CD4-positive, alpha-beta T cell (primary cell): ENCODE data around the gene PPP1R1B. TPM values are rescaled to one million over a fixed set of nuclear protein-coding genes. Genes with fewer than 3 reads are reported as not detected.
A peak's percentile ranks its signal among the peaks of the same experiment; 100 is the strongest.

ENCODE experiments used
- ATAC-seq: fragments of 200-7000 bp; cut with Tn5 transposase; one replicate; pipeline ENCODE4 v1.10.0; 2022; ENCODE audit warnings: mild to moderate bottlenecking; ENCODE audit not compliant: poor library complexity
- CTCF ChIA-PET: fragments of 350-600 bp; sonication (Branson Sonifier 250); formaldehyde crosslinking; loops from one replicate; lab custom pipeline; 2021; ENCODE audit warnings: antibody characterized with exemption, inconsistent platforms; lab: Charles Lee
- POLR2A ChIA-PET: fragments of 350-600 bp; sonication (Branson Sonifier 250); formaldehyde crosslinking; loops from one replicate; lab custom pipeline; 2021; ENCODE audit warnings: antibody characterized with exemption, inconsistent platforms; lab: Charles Lee
- DNase-seq, 14 experiments: peaks; one replicate each; pipeline ENCODE4 v3.0.0-alpha.2; 2013 to 2020; ENCODE audit warnings: mixed read lengths in 2 of 14
- H3K27ac ChIP-seq, 2 donors: one replicate each; pipeline versions ENCODE4 v1.5.1 to v1.7.0; 2013; ENCODE audit warnings: low read length in 2 of 2, low read depth in 1 of 2, mild to moderate bottlenecking in 1 of 2
- H3K27me3 ChIP-seq, 2 experiments: 1 replicate in 1 of 2; 2 replicates in 1 of 2; pipeline versions ENCODE4 v1.6.1 to v1.7.0; 2013; ENCODE audit warnings: low read length in 2 of 2, control low read depth in 1 of 2, mild to moderate bottlenecking in 1 of 2, moderate library complexity in 1 of 2; ENCODE audit not compliant: insufficient read depth in 2 of 2, control insufficient read depth in 1 of 2
- H3K36me3 ChIP-seq: one replicate; pipeline ENCODE4 v1.6.1; 2013; ENCODE audit warnings: low read length, control low read depth; ENCODE audit not compliant: insufficient read depth
- H3K4me1 ChIP-seq: one replicate; pipeline ENCODE4 v1.6.1; 2013; ENCODE audit warnings: low read length, control low read depth; ENCODE audit not compliant: insufficient read depth
- H3K4me3 ChIP-seq: one replicate; pipeline ENCODE4 v1.5.1; 2013; ENCODE audit warnings: mild to moderate bottlenecking, low read length, moderate library complexity
- H3K9me3 ChIP-seq, 2 experiments: 1 replicate in 1 of 2; 2 replicates in 1 of 2; pipeline versions ENCODE4 v1.6.1 to v1.7.0; 2013; ENCODE audit warnings: low read length in 2 of 2, mild to moderate bottlenecking in 2 of 2, control low read depth in 1 of 2, moderate library complexity in 1 of 2; ENCODE audit not compliant: control insufficient read depth in 1 of 2, insufficient read depth in 1 of 2
- H3K27ac Mint-ChIP-seq: one replicate; pipeline ENCODE4 v1.8.0; 2020; ENCODE audit warnings: mixed read lengths
- H3K27me3 Mint-ChIP-seq: one replicate; pipeline ENCODE4 v1.8.0; 2021; ENCODE audit warnings: mixed read lengths
- H3K36me3 Mint-ChIP-seq: one replicate; pipeline ENCODE4 v1.8.0; 2021; ENCODE audit warnings: low read depth, mixed read lengths
- H3K4me1 Mint-ChIP-seq: one replicate; pipeline ENCODE4 v1.8.0; 2021; ENCODE audit warnings: low read depth, mixed read lengths
- H3K4me3 Mint-ChIP-seq: one replicate; pipeline ENCODE4 v1.8.0; 2020; ENCODE audit warnings: mild to moderate bottlenecking, mixed read lengths
- H3K9me3 Mint-ChIP-seq: one replicate; pipeline ENCODE4 v1.8.0; 2020; ENCODE audit warnings: mixed read lengths
- intact Hi-C, 2 experiments: fragments of 100-400 bp; cut with DNase I in 1 of 2; cut with micrococcal nuclease in 1 of 2; formaldehyde crosslinking; loops; one replicate each; pipeline versions ENCODE4 v1.15.1 to v1.9.0; 2023 to 2025; cut with DNase I, micrococcal nuclease
- total RNA-seq, 174 experiments: library from RNA in 2 of 174; stranded (reverse) in 2 of 174; gene quantifications; one replicate each; pipeline ENCODE4 v1.2.3 and lab custom pipeline; 2021 to 2026
- TF ChIP-seq, protein P1 (sequence below): fragments of 200-600 bp; IDR thresholded peaks from one replicate; pipeline ENCODE4 v1.8.0; 2022; ENCODE audit warnings: antibody characterized with exemption, mild to moderate bottlenecking

PPP1R1B gene
- total RNA-seq, 2 experiments from 2014 or later, result 0.25 TPM; not detected in 1

- ChIA-PET POLR2A (no interaction called here), CTCF (no interaction called here)
- Histone ChIP-seq H3K4me3 (no peak overlapping the region), H3K27me3 (no peaks in the 10 kb centered on the region), H3K27ac (no peak overlapping the region), H3K4me1 (peaks cover 34% of the 10 kb centered on the region), H3K9me3 (no peaks in the 10 kb centered on the region), H3K36me3 (peaks cover 22% of the 10 kb centered on the region)
- no peak for DNase-seq
- H3K9me3 Mint-ChIP-seq, result no peaks in the 10 kb centered on the region
- ATAC-seq, result no peak
- peak overlapping the region; percentile 25 for H3K4me3 Mint-ChIP-seq
- no peak overlapping the region for H3K27ac Mint-ChIP-seq
- H3K27me3 Mint-ChIP-seq, result no peaks in the 10 kb centered on the region
- TF ChIP-seq, protein P1, sequence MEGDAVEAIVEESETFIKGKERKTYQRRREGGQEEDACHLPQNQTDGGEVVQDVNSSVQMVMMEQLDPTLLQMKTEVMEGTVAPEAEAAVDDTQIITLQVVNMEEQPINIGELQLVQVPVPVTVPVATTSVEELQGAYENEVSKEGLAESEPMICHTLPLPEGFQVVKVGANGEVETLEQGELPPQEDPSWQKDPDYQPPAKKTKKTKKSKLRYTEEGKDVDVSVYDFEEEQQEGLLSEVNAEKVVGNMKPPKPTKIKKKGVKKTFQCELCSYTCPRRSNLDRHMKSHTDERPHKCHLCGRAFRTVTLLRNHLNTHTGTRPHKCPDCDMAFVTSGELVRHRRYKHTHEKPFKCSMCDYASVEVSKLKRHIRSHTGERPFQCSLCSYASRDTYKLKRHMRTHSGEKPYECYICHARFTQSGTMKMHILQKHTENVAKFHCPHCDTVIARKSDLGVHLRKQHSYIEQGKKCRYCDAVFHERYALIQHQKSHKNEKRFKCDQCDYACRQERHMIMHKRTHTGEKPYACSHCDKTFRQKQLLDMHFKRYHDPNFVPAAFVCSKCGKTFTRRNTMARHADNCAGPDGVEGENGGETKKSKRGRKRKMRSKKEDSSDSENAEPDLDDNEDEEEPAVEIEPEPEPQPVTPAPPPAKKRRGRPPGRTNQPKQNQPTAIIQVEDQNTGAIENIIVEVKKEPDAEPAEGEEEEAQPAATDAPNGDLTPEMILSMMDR, result no peak
- peaks cover 72% of the 10 kb centered on the region for H3K36me3 Mint-ChIP-seq
- intact Hi-C loops, result loop anchor here in 1 of 2 experiments (5.0 kb wide), 1 partner anchor 47 kb away; the partner anchor contains the start of gene STARD3
- H3K4me1 Mint-ChIP-seq, result peaks cover 43% of the 10 kb centered on the region
Observed at GRCh38 chr17:39684369-39685192, 57.8 kb downstream of the PPP1R1B start.

Other genes with a start within 250 kb of the PPP1R1B start
- gene FBXL20, start 225.3 kb upstream of the PPP1R1B start, total RNA-seq, result 10 to 100 TPM; 16.7 to 17.1 TPM
- gene MED1, start 175.7 kb upstream of the PPP1R1B start, total RNA-seq, result 10 to 100 TPM; 24.7 to 28.7 TPM
- 100 to 1,000 TPM in 1 of 2 experiments, 10 to 100 TPM in 1; 99.6 to 108 TPM for gene CDK12, start 165.5 kb upstream of the PPP1R1B start, total RNA-seq
- not detected for gene NEUROD2, start 19.0 kb upstream of the PPP1R1B start, total RNA-seq
- 10 to 100 TPM; 96.5 to 99.9 TPM for gene STARD3, start 10.2 kb downstream of the PPP1R1B start, total RNA-seq
- 1 to 10 TPM; 6.4 TPM for gene TCAP, start 38.4 kb downstream of the PPP1R1B start, total RNA-seq
- under 1 TPM in 1 of 2 experiments, not detected in 1; 0.47 TPM for gene PNMT, start 41.5 kb downstream of the PPP1R1B start, total RNA-seq
- gene PGAP3, start 61.1 kb downstream of the PPP1R1B start, total RNA-seq, result 10 to 100 TPM; 26.1 to 30.7 TPM
- gene ERBB2, start 73.1 kb downstream of the PPP1R1B start, total RNA-seq, result 1 to 10 TPM; 2.4 to 4.6 TPM
- 10 to 100 TPM; 31.5 to 32.3 TPM for gene MIEN1, start 103.6 kb downstream of the PPP1R1B start, total RNA-seq
- not detected for gene GRB7, start 111.0 kb downstream of the PPP1R1B start, total RNA-seq
- 10 to 100 TPM; 39.7 to 39.9 TPM for gene IKZF3, start 237.4 kb downstream of the PPP1R1B start, total RNA-seq
- gene ZPBP2, start 241.2 kb downstream of the PPP1R1B start, total RNA-seq, result not detected